Measurements from ENCODE around the gene TCF7L1. TPM values are rescaled to one million over a fixed set of nuclear protein-coding genes. Genes with fewer than 3 reads are reported as not detected.

TCF7L1 gene
- polyA plus RNA-seq, 3 donors, result 0.05 to 0.09 TPM; not detected in 1

- DNase-seq, result no peak
- no peak overlapping the region for H2AFZ ChIP-seq (ENCODE audit: insufficient read depth, low read depth, low read length, poor library complexity, severe bottlenecking)
- no peak overlapping the region for H3K9ac ChIP-seq (ENCODE audit: insufficient read depth, low read length, poor library complexity, severe bottlenecking)
- H3K4me3 ChIP-seq (replicated peaks in 1 of 3; ENCODE audit: low read depth in 2 of 3, low read length in 3 of 3), result no peak overlapping the region
- H3K36me3 ChIP-seq (replicated peaks in 1 of 2; ENCODE audit: control insufficient read depth in 1 of 2, insufficient read depth in 2 of 2, low read length in 2 of 2), result no peaks in the 10 kb centered on the region
- H3K27me3 Mint-ChIP-seq (ENCODE audit: low read depth in 3 of 3), result peaks cover 0 to 4% (median 3%) of the 10 kb centered on the region in 3 donors
- TF ChIP-seq, protein P1, sequence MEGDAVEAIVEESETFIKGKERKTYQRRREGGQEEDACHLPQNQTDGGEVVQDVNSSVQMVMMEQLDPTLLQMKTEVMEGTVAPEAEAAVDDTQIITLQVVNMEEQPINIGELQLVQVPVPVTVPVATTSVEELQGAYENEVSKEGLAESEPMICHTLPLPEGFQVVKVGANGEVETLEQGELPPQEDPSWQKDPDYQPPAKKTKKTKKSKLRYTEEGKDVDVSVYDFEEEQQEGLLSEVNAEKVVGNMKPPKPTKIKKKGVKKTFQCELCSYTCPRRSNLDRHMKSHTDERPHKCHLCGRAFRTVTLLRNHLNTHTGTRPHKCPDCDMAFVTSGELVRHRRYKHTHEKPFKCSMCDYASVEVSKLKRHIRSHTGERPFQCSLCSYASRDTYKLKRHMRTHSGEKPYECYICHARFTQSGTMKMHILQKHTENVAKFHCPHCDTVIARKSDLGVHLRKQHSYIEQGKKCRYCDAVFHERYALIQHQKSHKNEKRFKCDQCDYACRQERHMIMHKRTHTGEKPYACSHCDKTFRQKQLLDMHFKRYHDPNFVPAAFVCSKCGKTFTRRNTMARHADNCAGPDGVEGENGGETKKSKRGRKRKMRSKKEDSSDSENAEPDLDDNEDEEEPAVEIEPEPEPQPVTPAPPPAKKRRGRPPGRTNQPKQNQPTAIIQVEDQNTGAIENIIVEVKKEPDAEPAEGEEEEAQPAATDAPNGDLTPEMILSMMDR (IDR thresholded peaks at IDR 0.05), result no peak
- H3K9me3 Mint-ChIP-seq, result peaks cover 0 to 3% (median 0%) of the 10 kb centered on the region in 7 donors
- H3K27ac ChIP-seq (ENCODE audit: low read depth in 1 of 2, low read length in 2 of 2), result no peak overlapping the region
- no peaks in the 10 kb centered on the region for H3K4me1 ChIP-seq (ENCODE audit: control insufficient read depth in 1 of 2, insufficient read depth in 2 of 2, low read length in 2 of 2)
- no peaks in the 10 kb centered on the region for H3K9me3 ChIP-seq (replicated peaks in 1 of 2; ENCODE audit: control insufficient read depth in 1 of 2, insufficient read depth in 1 of 2, low read length in 2 of 2)
- no peaks in the 10 kb centered on the region for H3K36me3 Mint-ChIP-seq
- no peak overlapping the region for H3K27ac Mint-ChIP-seq
- intact Hi-C loops (cut with micrococcal nuclease), result no loop called here
- no peak overlapping the region for H3K4me3 Mint-ChIP-seq
- no peaks in the 10 kb centered on the region for H3K27me3 ChIP-seq (ENCODE audit: control insufficient read depth in 2 of 2, insufficient read depth in 2 of 2, low read length in 2 of 2)
- no peaks in the 10 kb centered on the region for H4K20me1 ChIP-seq (ENCODE audit: insufficient read depth, low read length)
- 70% methylated on average over 2 of the region's 6 CpGs for WGBS (ENCODE audit: insufficient coverage)
- H3K4me2 ChIP-seq (replicated peaks; ENCODE audit: extremely low read depth, low read length, poor library complexity, severe bottlenecking), result no peak overlapping the region
- no peaks in the 10 kb centered on the region for H3K79me2 ChIP-seq (ENCODE audit: insufficient read depth, low read length)
- no peaks in the 10 kb centered on the region for H3K4me1 Mint-ChIP-seq
Measured at GRCh38 chr2:85159589-85159988, 26.4 kb downstream of the TCF7L1 start.

DNA sequence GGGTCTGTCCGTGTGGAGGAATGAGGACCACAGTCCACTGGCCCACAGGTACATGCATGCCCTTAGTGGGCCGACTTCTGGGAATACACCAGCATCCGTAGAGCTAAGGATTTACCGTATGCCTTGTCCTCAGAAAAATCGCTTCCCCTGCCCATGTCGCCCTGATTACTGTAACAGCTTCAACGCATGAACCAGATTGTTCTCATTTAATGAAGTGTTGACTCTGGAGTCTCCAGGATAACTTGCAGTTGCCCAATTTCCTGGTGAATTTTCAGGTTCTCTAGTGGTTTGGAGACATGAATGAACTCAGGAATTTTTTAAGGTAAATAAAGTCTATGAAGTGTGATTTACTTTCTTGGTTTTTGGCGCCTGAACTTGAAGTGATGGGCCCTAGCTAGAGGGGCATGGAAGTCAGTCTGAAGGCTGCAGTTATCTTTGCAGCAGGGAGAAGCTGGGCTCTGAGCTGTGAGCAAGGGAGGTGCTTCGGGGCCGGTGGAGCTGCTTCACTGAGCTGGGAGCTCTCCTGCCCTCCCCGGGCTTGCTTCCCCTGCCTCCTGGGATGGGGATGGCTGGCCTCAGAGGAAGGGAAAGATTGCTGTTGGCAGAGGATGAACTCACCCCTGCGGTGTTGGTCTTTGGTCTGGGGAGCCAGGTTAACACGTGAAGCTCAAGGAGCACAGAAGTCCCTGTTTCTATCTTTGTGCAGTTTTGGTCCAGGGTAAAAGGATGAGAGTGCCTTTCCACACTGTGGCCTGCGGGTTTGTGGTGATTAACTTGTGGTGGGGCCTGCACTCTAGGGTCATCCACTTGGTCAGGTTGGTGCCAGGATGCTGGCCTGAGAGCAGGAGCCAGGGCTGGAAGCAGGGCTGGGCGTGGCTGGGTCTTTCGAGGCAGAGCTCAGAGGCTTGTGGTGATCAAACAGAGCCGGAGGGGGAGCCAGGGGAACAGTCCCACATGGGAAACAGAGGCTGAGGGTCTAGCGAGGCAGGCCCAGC is 28.1 kb downstream of the TCF7L1 start:
- WGBS (ENCODE audit: insufficient coverage), result 94% methylated on average over 16 of the region's 18 CpGs
- H3K36me3 Mint-ChIP-seq, result no peaks in the 10 kb centered on the region
- Histone ChIP-seq H3K36me3 (replicated peaks in 1 of 2; ENCODE audit: control insufficient read depth in 1 of 2, insufficient read depth in 2 of 2, low read length in 2 of 2) (no peaks in the 10 kb centered on the region), H3K9me3 (replicated peaks in 1 of 2; ENCODE audit: control insufficient read depth in 1 of 2, insufficient read depth in 1 of 2, low read length in 2 of 2) (no peaks in the 10 kb centered on the region), H4K20me1 (ENCODE audit: insufficient read depth, low read length) (no peaks in the 10 kb centered on the region), H2AFZ (ENCODE audit: insufficient read depth, low read depth, low read length, poor library complexity, severe bottlenecking) (no peak overlapping the region), H3K27ac (ENCODE audit: low read depth in 1 of 2, low read length in 2 of 2) (no peak overlapping the region), H3K9ac (ENCODE audit: insufficient read depth, low read length, poor library complexity, severe bottlenecking) (no peak overlapping the region), H3K27me3 (ENCODE audit: control insufficient read depth in 2 of 2, insufficient read depth in 2 of 2, low read length in 2 of 2) (no peaks in the 10 kb centered on the region), H3K4me1 (ENCODE audit: control insufficient read depth in 1 of 2, insufficient read depth in 2 of 2, low read length in 2 of 2) (no peaks in the 10 kb centered on the region), H3K4me3 (replicated peaks in 1 of 3; ENCODE audit: low read depth in 2 of 3, low read length in 3 of 3) (no peak overlapping the region), H3K4me2 (replicated peaks; ENCODE audit: extremely low read depth, low read length, poor library complexity, severe bottlenecking) (no peak overlapping the region), H3K79me2 (ENCODE audit: insufficient read depth, low read length) (no peaks in the 10 kb centered on the region)
- no peaks in the 10 kb centered on the region for H3K9me3 Mint-ChIP-seq
- TF ChIP-seq, protein P1 (IDR thresholded peaks at IDR 0.05), result no peak
- no peak overlapping the region for H3K27ac Mint-ChIP-seq
- H3K4me1 Mint-ChIP-seq, result no peaks in the 10 kb centered on the region
- H3K27me3 Mint-ChIP-seq (ENCODE audit: low read depth in 3 of 3), result peaks cover 0 to 4% (median 3%) of the 10 kb centered on the region in 3 donors
- intact Hi-C loops (cut with micrococcal nuclease), result no loop called here
- DNase-seq, result no peak
- H3K4me3 Mint-ChIP-seq, result no peak overlapping the region

All from CD14-positive monocyte (primary cell).